Upper lobe of left lung (tissue), 6 donors: ENCODE measurements around the gene PSME3. TPM values are rescaled to one million over a fixed set of nuclear protein-coding genes. Genes with fewer than 3 reads are reported as not detected.
A peak's percentile ranks its signal among the peaks of the same experiment; 100 is the strongest.
"Not testable (repeated sequence)": the region's sequence is repeated elsewhere in the genome, so short reads cannot be mapped to it uniquely, and the experiment has no call there.

ENCODE experiments used
- ATAC-seq, 2 donors: fragments of 200-7000 bp; cut with Tn5 transposase; one replicate each; pipeline ENCODE4 v1.9.1; 2022; ENCODE audit warnings: mild to moderate bottlenecking in 2 of 2, moderate library complexity in 2 of 2; ENCODE audit not compliant: low FRiP score in 2 of 2
- DNase-seq, 2 donors: peaks; one replicate each; pipeline ENCODE4 v3.0.0-alpha.2; 2019 to 2020
- H3K27ac ChIP-seq, 4 donors: fragments of 200-600 bp; sonication (generic); one replicate each; pipeline ENCODE4 v1.5.1; 2016 to 2019
- H3K27me3 ChIP-seq, 4 donors: fragments of 200-600 bp; sonication (generic); one replicate each; pipeline ENCODE4 v1.5.1; 2017 to 2019
- H3K36me3 ChIP-seq, 4 donors: fragments of 200-600 bp; sonication (generic); one replicate each; pipeline ENCODE4 v1.5.1; 2016 to 2019
- H3K4me1 ChIP-seq, 4 donors: fragments of 200-600 bp; sonication (generic); one replicate each; pipeline ENCODE4 v1.5.1; 2018 to 2019
- H3K4me3 ChIP-seq, 4 donors: fragments of 200-600 bp; sonication (generic); one replicate each; pipeline ENCODE4 v1.5.1; 2017 to 2019; ENCODE audit warnings: mild to moderate bottlenecking in 2 of 4, moderate library complexity in 1 of 4
- H3K9me3 ChIP-seq, 4 donors: fragments of 200-600 bp; sonication (generic); one replicate each; pipeline ENCODE4 v1.5.1; 2018 to 2019
- EP300 ChIP-seq, 4 donors: sonication (generic); formaldehyde crosslinking; IDR thresholded peaks; one replicate each; pipeline ENCODE4 v1.5.1; 2017; ENCODE audit warnings: antibody characterized with exemption in 4 of 4, control low read depth in 2 of 4
- POLR2A ChIP-seq, 4 donors: fragments of 450-650 bp; IDR thresholded peaks; one replicate each; pipeline ENCODE4 v1.5.1; 2016 to 2017; ENCODE audit warnings: antibody characterized with exemption in 4 of 4, mild to moderate bottlenecking in 2 of 4
- POLR2AphosphoS5 ChIP-seq, 2 donors: sonication (generic); formaldehyde crosslinking; IDR thresholded peaks; one replicate each; pipeline ENCODE4 v1.5.1; 2017; ENCODE audit warnings: antibody characterized with exemption in 2 of 2
- WGBS, 2 donors: methylation state at CpG; one replicate each; pipeline ENCODE4 v1.1.5; 2017 to 2018; 5-methylcytosine and 5-hydroxymethylcytosine counted together
- total RNA-seq, 6 donors: library from RNA; depleted of rRNA in 4 of 6; stranded (reverse); fragments of >200 nt in 4 of 6; gene quantifications; one replicate each; pipeline versions ENCODE4 v1.1.0 to v1.2.1, GENCODE V29; 2016 to 2021
- TF ChIP-seq, protein P1 (sequence below), 6 experiments: fragments of 450-650 bp in 4 of 6; fragments of 200-600 bp in 2 of 6; sonication (generic) in 2 of 6; IDR thresholded peaks; one replicate each; pipeline ENCODE4 v1.5.1; 2016 to 2019; ENCODE audit warnings: antibody characterized with exemption in 6 of 6
- donor health status: DM: no; HTN: no; CAD: no; lungs with moderate emphysema.
- donor health status: DM: no; HTN: yes; CAD: no; lungs with severe emphysema.

Gene PSME3
- total RNA-seq, 6 donors from 2014 or later = 67.5 to 102 (median 75.8) TPM

DNA sequence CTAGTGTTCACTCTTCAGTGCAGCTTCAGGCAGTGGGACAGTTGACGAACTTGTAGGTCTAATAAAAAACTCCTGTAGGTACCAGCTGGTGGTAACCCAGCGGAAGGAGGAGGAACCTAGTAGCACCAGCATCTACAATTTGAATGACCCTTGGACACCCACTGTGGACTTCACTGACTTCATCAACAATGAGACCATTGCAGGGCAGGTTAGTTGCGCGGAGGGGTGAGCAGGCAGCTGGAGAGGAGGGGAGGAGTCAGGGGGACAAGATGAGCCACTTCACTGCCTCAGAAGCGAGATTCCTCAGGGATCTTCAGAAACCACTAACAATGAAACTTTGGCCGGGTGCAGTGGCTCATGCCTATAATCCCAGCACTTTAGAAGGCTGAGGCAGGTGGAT lies 40.1 kb downstream of the PSME3 start:
- H3K9me3 ChIP-seq = peaks cover 0 to 3% (median 0%) of the 10 kb centered on the region in 4 donors
- ATAC-seq (no peak), DNase-seq (no peak)
- TF ChIP-seq EP300 (IDR thresholded peaks at IDR 0.05) (no peak), POLR2AphosphoS5 (IDR thresholded peaks at IDR 0.05) (no peak), POLR2A (IDR thresholded peaks at IDR 0.05) (no peak)
- TF ChIP-seq, protein P1, sequence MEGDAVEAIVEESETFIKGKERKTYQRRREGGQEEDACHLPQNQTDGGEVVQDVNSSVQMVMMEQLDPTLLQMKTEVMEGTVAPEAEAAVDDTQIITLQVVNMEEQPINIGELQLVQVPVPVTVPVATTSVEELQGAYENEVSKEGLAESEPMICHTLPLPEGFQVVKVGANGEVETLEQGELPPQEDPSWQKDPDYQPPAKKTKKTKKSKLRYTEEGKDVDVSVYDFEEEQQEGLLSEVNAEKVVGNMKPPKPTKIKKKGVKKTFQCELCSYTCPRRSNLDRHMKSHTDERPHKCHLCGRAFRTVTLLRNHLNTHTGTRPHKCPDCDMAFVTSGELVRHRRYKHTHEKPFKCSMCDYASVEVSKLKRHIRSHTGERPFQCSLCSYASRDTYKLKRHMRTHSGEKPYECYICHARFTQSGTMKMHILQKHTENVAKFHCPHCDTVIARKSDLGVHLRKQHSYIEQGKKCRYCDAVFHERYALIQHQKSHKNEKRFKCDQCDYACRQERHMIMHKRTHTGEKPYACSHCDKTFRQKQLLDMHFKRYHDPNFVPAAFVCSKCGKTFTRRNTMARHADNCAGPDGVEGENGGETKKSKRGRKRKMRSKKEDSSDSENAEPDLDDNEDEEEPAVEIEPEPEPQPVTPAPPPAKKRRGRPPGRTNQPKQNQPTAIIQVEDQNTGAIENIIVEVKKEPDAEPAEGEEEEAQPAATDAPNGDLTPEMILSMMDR (IDR thresholded peaks at IDR 0.05) = no peak
- 90 to 93% methylated on average over 6 of the region's 6 CpGs for WGBS, 2 donors
- no peaks in the 10 kb centered on the region for H3K36me3 ChIP-seq
- peak overlapping the region in 1 of 4 donors; percentile 41 for H3K27ac ChIP-seq
- H3K27me3 ChIP-seq = no peaks in the 10 kb centered on the region
- no peaks in the 10 kb centered on the region for H3K4me1 ChIP-seq
- H3K4me3 ChIP-seq = no peak overlapping the region

DNA sequence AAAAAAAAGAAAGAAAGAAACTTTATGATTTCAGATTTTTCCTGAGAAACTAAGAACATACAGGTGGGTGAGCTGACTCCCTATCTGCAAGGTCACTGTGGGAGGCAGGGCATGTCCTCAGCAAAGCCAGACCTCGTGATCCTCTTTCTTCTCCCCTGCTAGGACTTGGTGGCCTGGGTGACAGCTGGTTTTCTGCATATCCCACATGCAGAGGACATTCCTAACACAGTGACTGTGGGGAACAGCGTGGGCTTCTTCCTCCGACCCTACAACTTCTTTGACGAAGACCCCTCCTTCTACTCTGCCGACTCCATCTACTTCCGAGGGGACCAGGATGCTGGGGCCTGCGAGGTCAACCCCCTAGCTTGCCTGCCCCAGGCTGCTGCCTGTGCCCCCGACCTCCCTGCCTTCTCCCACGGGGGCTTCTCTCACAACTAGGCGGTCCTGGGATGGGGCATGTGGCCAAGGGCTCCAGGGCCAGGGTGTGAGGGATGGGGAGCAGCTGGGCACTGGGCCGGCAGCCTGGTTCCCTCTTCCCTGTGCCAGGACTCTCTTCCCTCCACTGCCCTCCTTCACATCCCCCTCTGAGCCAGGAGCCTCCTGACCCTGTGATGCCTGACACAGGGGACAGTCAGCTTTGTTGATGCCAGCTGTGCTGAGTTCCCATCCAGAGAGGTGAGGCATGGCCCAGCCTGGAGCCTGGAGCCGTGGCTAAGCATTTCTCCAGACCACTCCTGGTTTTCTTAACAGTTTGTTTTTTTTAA lies 40.9 kb downstream of the PSME3 start:
- not testable (repeated sequence) for H3K4me3 ChIP-seq, H3K4me1 ChIP-seq, H3K27me3 ChIP-seq, H3K9me3 ChIP-seq, H3K36me3 ChIP-seq
- WGBS, 2 donors = 83 to 90% methylated on average over 7 to 9 of the region's 12 CpGs
- peak overlapping the region; percentile 1 to 41 (median 16) for H3K27ac ChIP-seq
- peak in 1 of 2 donors; percentile 58 for DNase-seq
- ATAC-seq = peak; percentile 37 to 41
- peak in 1 of 2 donors; percentile 40 for TF ChIP-seq POLR2AphosphoS5 (IDR thresholded peaks at IDR 0.05)

DNA sequence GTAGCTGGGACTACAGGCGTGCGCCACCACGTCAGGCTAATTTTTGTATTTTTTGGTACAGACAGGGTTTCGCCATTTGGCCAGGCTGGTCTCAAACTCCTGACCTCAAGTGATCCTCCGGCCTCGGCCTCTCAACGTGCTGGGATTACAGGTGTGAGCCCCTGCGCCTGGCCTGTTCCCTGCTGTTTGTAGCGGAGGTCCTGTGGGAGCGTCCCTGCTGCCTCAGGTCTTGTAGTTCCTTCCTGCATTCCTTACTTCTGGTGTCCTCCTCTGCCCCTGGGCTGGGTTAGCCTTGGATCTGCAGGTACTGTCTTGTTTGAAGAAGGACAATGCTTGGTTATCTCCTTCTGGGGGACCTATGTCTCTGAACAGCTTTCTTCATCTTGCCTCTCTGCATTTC lies 43.8 kb downstream of the PSME3 start:
- 93 to 97% methylated on average over 10 of the region's 10 CpGs for WGBS, 2 donors
- Histone ChIP-seq H3K4me1 (peaks cover 0 to 9% (median 0%) of the 10 kb centered on the region in 4 donors), H3K4me3 (no peak overlapping the region), H3K27ac (no peak overlapping the region), H3K27me3 (no peaks in the 10 kb centered on the region), H3K36me3 (no peaks in the 10 kb centered on the region), H3K9me3 (no peaks in the 10 kb centered on the region)
- TF ChIP-seq POLR2AphosphoS5 (IDR thresholded peaks at IDR 0.05) (no peak), EP300 (IDR thresholded peaks at IDR 0.05) (no peak), POLR2A (IDR thresholded peaks at IDR 0.05) (no peak)
- TF ChIP-seq, protein P1 (IDR thresholded peaks at IDR 0.05) = no peak
- DNase-seq (no peak), ATAC-seq (no peak)

DNA sequence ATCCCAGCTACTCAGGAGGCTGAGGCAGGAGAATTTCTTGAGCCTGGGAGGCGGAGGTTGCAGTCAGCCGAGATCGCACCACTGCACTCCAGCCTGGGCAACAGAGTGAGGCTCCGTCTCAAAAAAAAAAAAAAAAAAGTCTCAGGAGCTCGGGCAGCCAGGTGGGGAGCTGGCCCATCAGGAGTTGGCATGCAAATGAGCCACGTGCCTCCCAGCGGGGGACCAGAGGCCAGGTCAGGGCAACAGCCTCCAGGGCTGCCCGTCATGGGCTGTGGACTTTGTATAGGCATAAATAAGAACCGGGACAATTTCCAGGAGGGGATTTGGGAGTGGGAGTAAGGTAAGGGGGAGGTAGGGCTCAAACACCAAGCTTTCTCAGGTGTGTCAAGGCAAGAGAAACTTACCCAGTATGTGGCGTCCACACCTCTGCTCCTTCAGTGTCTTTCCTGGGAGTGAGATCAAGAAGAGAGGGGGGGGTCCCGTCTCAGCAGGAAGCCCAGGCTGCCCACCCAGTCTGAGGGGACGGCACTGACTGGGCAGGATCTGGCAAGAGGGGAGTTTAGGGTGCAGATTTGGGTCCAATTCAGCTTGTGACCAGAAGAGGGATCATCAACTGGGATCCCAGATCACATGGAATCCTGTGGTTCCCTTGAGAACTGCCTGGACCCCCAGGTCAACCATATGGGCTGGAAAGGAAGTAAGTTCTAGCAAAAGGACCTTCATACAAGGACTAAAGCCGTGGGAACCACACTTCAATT lies 45.1 kb downstream of the PSME3 start:
- Histone ChIP-seq H3K27me3 (no peaks in the 10 kb centered on the region), H3K36me3 (no peaks in the 10 kb centered on the region), H3K4me1 (peaks cover 0 to 13% (median 0%) of the 10 kb centered on the region in 4 donors), H3K9me3 (no peaks in the 10 kb centered on the region), H3K4me3 (no peak overlapping the region), H3K27ac (no peak overlapping the region)
- no peak for DNase-seq
- no peak for TF ChIP-seq POLR2A (IDR thresholded peaks at IDR 0.05)
- no peak for TF ChIP-seq EP300 (IDR thresholded peaks at IDR 0.05)
- TF ChIP-seq, protein P1 (IDR thresholded peaks at IDR 0.05) = no peak
- no peak for TF ChIP-seq POLR2AphosphoS5 (IDR thresholded peaks at IDR 0.05)
- ATAC-seq = no peak
- WGBS, 2 donors = 64 to 75% methylated on average over 13 of the region's 13 CpGs

DNA sequence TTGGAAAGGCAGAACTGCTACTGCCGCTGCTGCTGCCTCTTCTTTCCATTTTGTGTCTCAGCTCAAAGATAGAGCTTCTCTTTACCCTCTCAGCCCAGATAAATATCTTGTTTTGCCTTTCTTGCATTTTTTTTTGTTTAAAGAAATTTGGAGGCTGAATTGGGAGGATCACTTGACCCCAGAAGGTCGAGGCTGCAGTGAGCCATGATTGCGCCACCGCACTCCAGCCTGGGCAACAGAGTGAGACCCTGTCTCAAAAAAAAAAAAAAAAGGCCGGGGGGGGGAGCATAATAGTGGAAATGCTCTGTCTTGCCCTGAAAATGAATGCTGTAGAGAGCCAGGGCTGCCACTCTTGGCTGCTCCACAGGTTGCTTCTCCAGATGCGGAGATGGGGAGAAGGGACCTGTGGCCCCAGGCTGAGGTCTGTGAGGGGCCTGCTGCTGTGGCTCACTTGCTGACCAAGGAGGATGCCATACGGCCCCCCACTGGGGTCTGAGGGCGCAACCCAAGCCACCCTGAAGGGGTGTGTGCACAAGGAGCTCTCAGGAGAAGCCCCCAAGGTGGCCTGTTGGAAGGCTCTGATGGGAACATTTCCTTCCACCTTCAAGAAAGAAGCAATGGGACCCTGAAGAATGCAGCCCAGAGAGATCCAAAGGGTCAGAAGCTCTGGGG lies 45.9 kb downstream of the PSME3 start:
- no peak for ATAC-seq
- Histone ChIP-seq H3K4me1 (peaks cover 0 to 13% (median 0%) of the 10 kb centered on the region in 4 donors), H3K27me3 (no peaks in the 10 kb centered on the region), H3K9me3 (no peaks in the 10 kb centered on the region), H3K27ac (peak overlapping the region in 1 of 4 donors; percentile 4), H3K4me3 (no peak overlapping the region), H3K36me3 (no peaks in the 10 kb centered on the region)
- TF ChIP-seq POLR2A (IDR thresholded peaks at IDR 0.05) (no peak), EP300 (IDR thresholded peaks at IDR 0.05) (no peak), POLR2AphosphoS5 (IDR thresholded peaks at IDR 0.05) (no peak)
- TF ChIP-seq, protein P1 (IDR thresholded peaks at IDR 0.05) = no peak
- 88 to 91% methylated on average over 6 to 7 of the region's 8 CpGs for WGBS, 2 donors
- no peak for DNase-seq
